Keratinocyte (primary cell): ENCODE results near the gene ORMDL2. TPM values are rescaled to one million over a fixed set of nuclear protein-coding genes. Genes with fewer than 3 reads are reported as not detected.
"Not testable (repeated sequence)": the region's sequence is repeated elsewhere in the genome, so short reads cannot be mapped to it uniquely, and the experiment has no call there.

Source experiments
- DNase-seq: peaks from one replicate; pipeline ENCODE4 v3.0.0-alpha.2; 2011; ENCODE audit warnings: low read depth, missing footprints, low spot score
- FAIRE-seq: peaks from 2 replicates; lab custom pipeline; 2011; peaks lifted over from hg19 to GRCh38; lab: Jason Lieb, UNC
- H2AFZ ChIP-seq: 2 replicates; pipeline ENCODE4 v1.6.0; 2012; ENCODE audit warnings: low read length, control low read depth, inconsistent platforms; ENCODE audit not compliant: control insufficient read depth
- H3K27ac ChIP-seq: 2 replicates; pipeline ENCODE4 v1.5.1; 2011; ENCODE audit warnings: low read length; ENCODE audit not compliant: control insufficient read depth, insufficient read depth
- H3K27me3 ChIP-seq: 3 replicates; pipeline ENCODE4 v1.6.0; 2011; ENCODE audit warnings: low read length; ENCODE audit not compliant: control insufficient read depth, insufficient read depth; ENCODE audit errors: extremely low read depth
- H3K36me3 ChIP-seq, 2 experiments: 2 replicates in 1 of 2; 3 replicates in 1 of 2; pipeline ENCODE4 v1.5.1; 2011; ENCODE audit warnings: low read length in 2 of 2, mild to moderate bottlenecking in 1 of 2; ENCODE audit not compliant: control insufficient read depth in 2 of 2, insufficient read depth in 2 of 2; ENCODE audit errors: extremely low read depth in 1 of 2
- H3K4me1 ChIP-seq: 3 replicates; pipeline ENCODE4 v1.5.1; 2011; ENCODE audit warnings: low read length; ENCODE audit not compliant: control insufficient read depth, insufficient read depth; ENCODE audit errors: extremely low read depth
- H3K4me2 ChIP-seq: 3 replicates; pipeline ENCODE4 v1.6.0; 2011; ENCODE audit warnings: low read depth, low read length; ENCODE audit not compliant: control insufficient read depth, insufficient read depth; ENCODE audit errors: extremely low read depth
- H3K4me3 ChIP-seq, 3 experiments: fragments of 200-600 bp in 1 of 3; sonication (generic) in 1 of 3; 2 replicates in 2 of 3; 3 replicates in 1 of 3; pipeline ENCODE4 v1.5.1; 2011 to 2016; ENCODE audit warnings: low read length in 3 of 3, mild to moderate bottlenecking in 3 of 3, control low read depth in 2 of 3, inconsistent platforms in 1 of 3, low read depth in 1 of 3, mixed read lengths in 1 of 3, mixed run types in 1 of 3, moderate library complexity in 1 of 3; ENCODE audit not compliant: control insufficient read depth in 2 of 3, insufficient read depth in 2 of 3; ENCODE audit errors: extremely low read depth in 1 of 3
- H3K79me2 ChIP-seq: 2 replicates; pipeline ENCODE4 v1.6.0; 2012; ENCODE audit warnings: low read length; ENCODE audit not compliant: control insufficient read depth, insufficient read depth
- H3K9ac ChIP-seq: 3 replicates; pipeline ENCODE4 v1.6.0; 2011; ENCODE audit warnings: low read length; ENCODE audit not compliant: control insufficient read depth, insufficient read depth; ENCODE audit errors: extremely low read depth
- H3K9me1 ChIP-seq: 3 replicates; pipeline ENCODE4 v1.6.0; 2011; ENCODE audit warnings: low read length; ENCODE audit not compliant: control insufficient read depth, insufficient read depth; ENCODE audit errors: extremely low read depth
- H3K9me3 ChIP-seq: 2 replicates; pipeline ENCODE4 v1.5.1; 2012; ENCODE audit warnings: low read depth, low read length; ENCODE audit not compliant: control insufficient read depth
- H4K20me1 ChIP-seq: 3 replicates; pipeline ENCODE4 v1.6.0; 2011; ENCODE audit warnings: low read length; ENCODE audit not compliant: control insufficient read depth, insufficient read depth; ENCODE audit errors: extremely low read depth
- EZH2 ChIP-seq: IDR thresholded peaks from one replicate; pipeline ENCODE4 v1.6.1; 2012; ENCODE audit warnings: inconsistent platforms, mild to moderate bottlenecking, low read length, moderate library complexity
- dilution Hi-C: fragments of 300-500 bp; cut with MboI; formaldehyde crosslinking; loops from one replicate; pipeline ENCODE4 v1.7.0; 2020; ENCODE audit warnings: low sequenced_read_pairs; ENCODE audit not compliant: extremely low pct_ligation_motif_present
- polyA plus RNA-seq, 5 experiments: library from polyadenylated mRNA; depleted of rRNA in 3 of 5; stranded (reverse) in 3 of 5; stranded (forward) in 1 of 5; unstranded in 1 of 5; fragments of >200 nt; gene quantifications; 1 replicate in 1 of 5; 2 replicates in 3 of 5; 3 replicates in 1 of 5; pipeline versions ENCODE4 v1.2.1 to v1.2.3, GENCODE V29; 2011 to 2012; ENCODE audit warnings: missing spikeins in 2 of 5, low read depth in 1 of 5, low replicate concordance in 1 of 5
- TF ChIP-seq, protein P1 (sequence below), 3 experiments: IDR thresholded peaks in 1 of 3; conservative IDR thresholded peaks in 1 of 3; optimal IDR thresholded peaks in 1 of 3; 2 replicates in 2 of 3; 3 replicates in 1 of 3; pipeline versions ENCODE3 to v1.5.1; 2011; ENCODE audit warnings: low read length in 3 of 3, mild to moderate bottlenecking in 3 of 3, moderate library complexity in 2 of 3, control low read depth in 1 of 3, inconsistent platforms in 1 of 3; ENCODE audit not compliant: insufficient read depth in 2 of 3; ENCODE audit errors: extremely low read depth in 1 of 3

The ORMDL2 gene
- polyA plus RNA-seq, 1 donor (not counting 4 experiments of a cell fraction or from before 2014, with no cell fraction given): 129 TPM

DNA sequence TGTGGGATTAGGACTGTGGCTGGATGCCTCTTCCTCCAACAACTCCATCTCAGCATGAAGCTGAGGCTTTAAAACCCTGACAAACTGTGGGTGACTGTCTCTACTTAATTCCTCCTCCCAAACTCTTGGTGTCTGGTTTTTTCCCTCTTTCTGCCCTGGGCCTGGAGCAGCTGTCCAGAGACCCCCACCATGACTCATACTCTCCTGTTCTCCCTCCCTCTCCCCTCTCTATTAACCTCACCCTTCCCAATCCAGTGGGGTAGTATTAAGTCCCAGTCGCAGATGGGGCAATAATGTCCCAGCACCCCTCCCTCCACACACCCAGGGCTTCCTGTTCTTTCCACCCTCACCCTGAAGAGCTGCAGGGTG lies 13.6 kb downstream of the ORMDL2 start:
- H3K79me2 ChIP-seq: peaks cover 27% of the 10 kb centered on the region
- H2AFZ ChIP-seq: peak overlapping the region; percentile 70
- no peak overlapping the region for H3K9ac ChIP-seq
- FAIRE-seq: no peak
- H3K4me2 ChIP-seq: peak overlapping the region; percentile 98
- H3K27ac ChIP-seq: no peak overlapping the region
- peaks cover 27% of the 10 kb centered on the region for H3K4me1 ChIP-seq
- peak overlapping the region; percentile 88 to 98 (median 93) for H3K4me3 ChIP-seq
- H3K36me3 ChIP-seq: peaks cover 0 to 3% of the 10 kb centered on the region in 2 experiments
- TF ChIP-seq, protein P1, sequence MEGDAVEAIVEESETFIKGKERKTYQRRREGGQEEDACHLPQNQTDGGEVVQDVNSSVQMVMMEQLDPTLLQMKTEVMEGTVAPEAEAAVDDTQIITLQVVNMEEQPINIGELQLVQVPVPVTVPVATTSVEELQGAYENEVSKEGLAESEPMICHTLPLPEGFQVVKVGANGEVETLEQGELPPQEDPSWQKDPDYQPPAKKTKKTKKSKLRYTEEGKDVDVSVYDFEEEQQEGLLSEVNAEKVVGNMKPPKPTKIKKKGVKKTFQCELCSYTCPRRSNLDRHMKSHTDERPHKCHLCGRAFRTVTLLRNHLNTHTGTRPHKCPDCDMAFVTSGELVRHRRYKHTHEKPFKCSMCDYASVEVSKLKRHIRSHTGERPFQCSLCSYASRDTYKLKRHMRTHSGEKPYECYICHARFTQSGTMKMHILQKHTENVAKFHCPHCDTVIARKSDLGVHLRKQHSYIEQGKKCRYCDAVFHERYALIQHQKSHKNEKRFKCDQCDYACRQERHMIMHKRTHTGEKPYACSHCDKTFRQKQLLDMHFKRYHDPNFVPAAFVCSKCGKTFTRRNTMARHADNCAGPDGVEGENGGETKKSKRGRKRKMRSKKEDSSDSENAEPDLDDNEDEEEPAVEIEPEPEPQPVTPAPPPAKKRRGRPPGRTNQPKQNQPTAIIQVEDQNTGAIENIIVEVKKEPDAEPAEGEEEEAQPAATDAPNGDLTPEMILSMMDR (optimal IDR thresholded peaks at IDR 0.05 in 1 of 3, IDR thresholded peaks at IDR 0.05 in 1 of 3, conservative IDR thresholded peaks at IDR 0.05 in 1 of 3; ENCODE audit: extremely low read depth in 1 of 3, insufficient read depth in 2 of 3, low read length in 3 of 3): no peak
- TF ChIP-seq EZH2: no peak
- H3K27me3 ChIP-seq: no peaks in the 10 kb centered on the region
- dilution Hi-C loops: no loop called here
- DNase-seq: no peak
- no peaks in the 10 kb centered on the region for H3K9me3 ChIP-seq
- peaks cover 3% of the 10 kb centered on the region for H3K9me1 ChIP-seq
- H4K20me1 ChIP-seq: no peaks in the 10 kb centered on the region

DNA sequence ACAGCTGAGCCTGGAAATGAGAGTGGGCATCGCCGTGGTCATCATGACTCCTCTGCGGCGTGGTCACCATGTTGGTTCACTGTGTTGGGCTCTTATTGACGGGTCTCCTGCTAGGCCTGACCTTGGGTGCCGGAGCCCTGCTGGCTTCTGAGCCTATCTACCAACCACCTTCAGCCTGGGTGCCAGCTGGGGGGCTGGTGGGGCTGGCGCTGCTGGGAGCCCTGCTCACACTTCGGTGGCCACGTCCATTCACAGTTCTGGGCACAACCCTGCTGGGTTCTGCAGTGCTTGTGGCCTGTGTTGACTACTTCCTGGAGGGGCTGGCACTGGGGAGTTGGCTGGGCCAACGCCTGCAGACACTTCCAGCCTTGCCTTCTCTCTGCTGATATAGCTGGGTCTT lies 15.2 kb downstream of the ORMDL2 start:
- Histone ChIP-seq H3K4me2 (no peak overlapping the region), H3K27ac (no peak overlapping the region), H3K9me3 (no peaks in the 10 kb centered on the region), H3K79me2 (peaks cover 13% of the 10 kb centered on the region), H3K9me1 (peaks cover 3% of the 10 kb centered on the region), H2AFZ (no peak overlapping the region), H3K4me1 (peaks cover 19% of the 10 kb centered on the region), H3K27me3 (no peaks in the 10 kb centered on the region), H4K20me1 (no peaks in the 10 kb centered on the region), H3K9ac (no peak overlapping the region), H3K4me3 (no peak overlapping the region), H3K36me3 (no peaks in the 10 kb centered on the region)
- DNase-seq: no peak
- dilution Hi-C loops: no loop called here
- FAIRE-seq: no peak
- TF ChIP-seq, protein P1 (optimal IDR thresholded peaks at IDR 0.05 in 1 of 3, IDR thresholded peaks at IDR 0.05 in 1 of 3, conservative IDR thresholded peaks at IDR 0.05 in 1 of 3; ENCODE audit: extremely low read depth in 1 of 3, insufficient read depth in 2 of 3, low read length in 3 of 3): no peak
- no peak for TF ChIP-seq EZH2

DNA sequence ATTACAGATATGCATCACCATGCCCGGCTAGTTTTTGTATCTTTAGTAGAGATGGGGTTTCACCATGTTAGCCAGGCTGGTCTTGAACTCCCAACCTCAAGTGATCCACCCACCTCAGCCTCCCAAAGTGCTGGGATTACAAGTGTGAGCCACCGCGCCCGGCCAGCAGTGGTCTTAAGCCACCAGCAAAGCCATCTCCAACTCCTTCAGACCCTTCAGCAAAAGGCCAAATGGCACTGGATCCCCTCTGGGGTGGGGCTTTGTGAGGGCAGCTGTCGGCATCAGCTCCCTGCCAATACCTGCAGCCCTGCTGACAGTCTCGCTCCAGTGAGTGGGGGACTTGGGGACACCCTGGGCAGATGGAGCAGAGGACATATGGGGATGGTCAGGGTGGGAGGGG lies 16.6 kb downstream of the ORMDL2 start:
- H3K9me3 ChIP-seq, H3K79me2 ChIP-seq, H3K9me1 ChIP-seq, dilution Hi-C loops, H3K36me3 ChIP-seq, H4K20me1 ChIP-seq, H3K27ac ChIP-seq, H3K4me3 ChIP-seq, FAIRE-seq, H3K9ac ChIP-seq, H3K27me3 ChIP-seq, H2AFZ ChIP-seq, H3K4me2 ChIP-seq, DNase-seq: not testable (repeated sequence)
- H3K4me1 ChIP-seq: peaks cover 13% of the 10 kb centered on the region
